Adrenal gland (tissue), 12 donors: ENCODE results near the gene HSD17B14. TPM values are rescaled to one million over a fixed set of nuclear protein-coding genes. Genes with fewer than 3 reads are reported as not detected.
"Not testable (repeated sequence)": the region's sequence is repeated elsewhere in the genome, so short reads cannot be mapped to it uniquely, and the experiment has no call there.

Source experiments
- DNase-seq, 7 donors: peaks; one replicate each; pipeline ENCODE4 v3.0.0-alpha.2; 2019 to 2020
- H3K27ac ChIP-seq, 5 donors: fragments of 200-600 bp; sonication (generic) in 4 of 5; 1 replicate in 3 of 5; 2 replicates in 2 of 5; pipeline versions ENCODE4 v1.5.1 to v1.8.0; 2016 to 2020; ENCODE audit warnings: mild to moderate bottlenecking in 1 of 5
- H3K27me3 ChIP-seq: fragments of 200-600 bp; 2 replicates; pipeline ENCODE4 v1.8.0; 2021
- H3K36me3 ChIP-seq, 2 donors: fragments of 200-600 bp; replicated peaks in 1 of 2; 1 replicate in 1 of 2; 2 replicates in 1 of 2; pipeline versions ENCODE4 v1.5.1 to v1.8.0; 2018 to 2022
- H3K4me1 ChIP-seq, 2 donors: fragments of 200-600 bp; replicated peaks in 1 of 2; 1 replicate in 1 of 2; 2 replicates in 1 of 2; pipeline versions ENCODE4 v1.5.1 to v1.8.0; 2018 to 2021
- H3K4me3 ChIP-seq, 4 donors: fragments of 200-600 bp; sonication (generic) in 3 of 4; one replicate each; pipeline ENCODE4 v1.5.1; 2016 to 2018
- H3K9me3 ChIP-seq, 3 donors: fragments of 200-600 bp; sonication (generic) in 1 of 3; replicated peaks in 1 of 3; 1 replicate in 2 of 3; 2 replicates in 1 of 3; pipeline versions ENCODE4 v1.5.1 to v1.8.0; 2016 to 2021
- CTCF ChIP-seq, 6 experiments: fragments of 450-650 bp in 4 of 6; fragments of 200-600 bp in 2 of 6; sonication (generic) in 1 of 6; IDR thresholded peaks; 1 replicate in 5 of 6; 2 replicates in 1 of 6; pipeline versions ENCODE4 v1.5.1 to v1.8.0; 2016 to 2021; ENCODE audit warnings: antibody characterized with exemption in 6 of 6, mild to moderate bottlenecking in 2 of 6, moderate library complexity in 1 of 6
- POLR2A ChIP-seq, 2 donors: fragments of 450-650 bp; IDR thresholded peaks; one replicate each; pipeline ENCODE4 v1.6.1; 2017; ENCODE audit warnings: antibody characterized with exemption in 2 of 2, mild to moderate bottlenecking in 2 of 2, moderate library complexity in 1 of 2
- WGBS, 4 donors: extraction: QIAGEN DNeasy Blood & Tissue Kit in 2 of 4; methylation state at CpG; one replicate each; pipeline versions ENCODE4 v1.1.5 to v1.1.7; 2013 to 2017; 5-methylcytosine and 5-hydroxymethylcytosine counted together
- intact Hi-C, 2 donors: fragments of 100-400 bp; cut with DNase I; formaldehyde crosslinking; loops; one replicate each; pipeline versions ENCODE4 v1.14.1 to v1.15.0; 2022 to 2023
- polyA plus RNA-seq, 3 donors: library from polyadenylated mRNA; stranded (reverse); fragments of 200-250 nt in 2 of 3; fragments of 350-450 nt in 1 of 3; fragmentation: Illumina TruSeq in 1 of 3; extraction: RNeasy Lipid Tissue Mini Kit (QIAGEN cat#74804) in 1 of 3; gene quantifications; one replicate each; pipeline ENCODE4 v1.2.3, GENCODE V29; 2013 to 2014
- total RNA-seq, 9 donors: library from RNA; depleted of rRNA in 4 of 9; stranded (reverse); fragments of >200 nt in 4 of 9; fragments of 120-200 nt in 1 of 9; fragmentation: NEBNext Ultra II Directional in 1 of 9; extraction: Animal tissue kit (Norgen Biotek cat#: 25700) in 1 of 9; gene quantifications; one replicate each; pipeline versions ENCODE4 v1.1.0 to v1.2.4, GENCODE V29; 2013 to 2023
- donor health status: healthy with polysubstance abuse.
- donor health status: Bipolar disorder and iron deficiency.
- donor health status: DM: yes; HTN: yes; CAD: no.
- donor health status: DM: no; HTN: no; CAD: no.
- donor health status: DM: no; HTN: no; CAD: no.
- donor health status: DM: yes; HTN: yes; CAD: no.

Gene HSD17B14
- total and polyA plus RNA-seq, 12 donors = 7.4 to 178 (median 40.6) TPM

GRCh38 chr19:48794291-48794690 is 42.0 kb downstream of the HSD17B14 start:
- peak overlapping the region in 2 of 5 donors; percentile 77 to 93 for H3K27ac ChIP-seq
- TF ChIP-seq POLR2A (IDR thresholded peaks at IDR 0.05) = no peak
- TF ChIP-seq CTCF (IDR thresholded peaks at IDR 0.05) = no peak
- DNase-seq = no peak
- 70 to 86% (median 80%) methylated on average over 3 to 6 of the region's 6 CpGs for WGBS, 4 donors
- H3K36me3 ChIP-seq = no peaks in the 10 kb centered on the region
- intact Hi-C loops = loop anchor here (2.0 kb wide), 3 partner anchors 39 to 49 kb away; no protein-coding TSS in a partner anchor
- peaks cover 0 to 11% of the 10 kb centered on the region in 2 donors for H3K4me1 ChIP-seq
- H3K9me3 ChIP-seq = no peaks in the 10 kb centered on the region
- H3K4me3 ChIP-seq = no peak overlapping the region
- H3K27me3 ChIP-seq = no peaks in the 10 kb centered on the region

- WGBS, 4 donors = 70 to 89% (median 76%) methylated on average over 6 to 8 of the region's 8 CpGs
- H3K27me3 ChIP-seq = no peaks in the 10 kb centered on the region
- H3K27ac ChIP-seq = no peak overlapping the region
- H3K4me1 ChIP-seq = peaks cover 0 to 11% of the 10 kb centered on the region in 2 donors
- no peaks in the 10 kb centered on the region for H3K9me3 ChIP-seq
- intact Hi-C loops = no loop called here
- TF ChIP-seq CTCF (IDR thresholded peaks at IDR 0.05) = no peak
- no peak for TF ChIP-seq POLR2A (IDR thresholded peaks at IDR 0.05)
- H3K36me3 ChIP-seq = no peaks in the 10 kb centered on the region
- H3K4me3 ChIP-seq = no peak overlapping the region
- no peak for DNase-seq
Observed at GRCh38 chr19:48793271-48793670, 43.0 kb downstream of the HSD17B14 start.

GRCh38 chr19:48787331-48787730 is 49.0 kb downstream of the HSD17B14 start:
- H3K36me3 ChIP-seq, DNase-seq, H3K27me3 ChIP-seq, H3K4me3 ChIP-seq, H3K4me1 ChIP-seq, H3K9me3 ChIP-seq, H3K27ac ChIP-seq: not testable (repeated sequence)
- WGBS, 4 donors = 78 to 85% (median 82%) methylated on average over 9 of the region's 9 CpGs
- intact Hi-C loops = loop anchor here (2.0 to 10.0 kb wide), 2 partner anchors 55 to 113 kb away; partner anchors contain the start of gene NTN5 (in 1 of the 2)

GRCh38 chr19:48786422-48786821 is 49.9 kb downstream of the HSD17B14 start:
- H3K9me3 ChIP-seq, H3K27me3 ChIP-seq, H3K4me3 ChIP-seq, H3K4me1 ChIP-seq, H3K27ac ChIP-seq, DNase-seq, H3K36me3 ChIP-seq: not testable (repeated sequence)
- intact Hi-C loops = loop anchor here (2.0 to 10.0 kb wide), 2 partner anchors 56 to 112 kb away; partner anchors contain the start of gene NTN5 (in 1 of the 2)
- WGBS, 4 donors = 89 to 94% (median 91%) methylated on average over 7 of the region's 7 CpGs

GRCh38 chr19:48784527-48784926 is 51.8 kb downstream of the HSD17B14 start:
- WGBS, 4 donors = 63 to 67% (median 65%) methylated on average over 5 of the region's 5 CpGs
- Histone ChIP-seq H3K36me3 (no peaks in the 10 kb centered on the region), H3K4me3 (no peak overlapping the region), H3K27ac (no peak overlapping the region), H3K27me3 (no peaks in the 10 kb centered on the region), H3K4me1 (peaks cover 14 to 17% of the 10 kb centered on the region in 2 donors), H3K9me3 (no peaks in the 10 kb centered on the region)
- intact Hi-C loops = loop anchor here in 1 of 2 donors (10.0 kb wide), 1 partner anchor 110 kb away; the partner anchor contains the start of gene NTN5
- peak in 1 of 7 donors; percentile 35 for DNase-seq
- TF ChIP-seq CTCF (IDR thresholded peaks at IDR 0.05) = peak in 5 of 6 experiments; percentile 7 to 41 (median 39)
- no peak for TF ChIP-seq POLR2A (IDR thresholded peaks at IDR 0.05)
